Liver (tissue), 3 donors: Measurements from ENCODE around the gene GUCA1A.

Source experiments
- NR2F2 ChIP-seq: IDR thresholded peaks from 2 replicates; pipeline ENCODE4 v1.6.1; 2016; ENCODE audit warnings: antibody characterized with exemption
- TF ChIP-seq, protein P1 (sequence below): fragments of 150-350 bp; IDR thresholded peaks from 2 replicates; pipeline ENCODE4 v1.5.1; 2017; ENCODE audit warnings: improper control_type of control experiment, low read depth, low read length; ENCODE audit not compliant: missing input control
- donor health status: healthy.
- donor health status: healthy.

DNA sequence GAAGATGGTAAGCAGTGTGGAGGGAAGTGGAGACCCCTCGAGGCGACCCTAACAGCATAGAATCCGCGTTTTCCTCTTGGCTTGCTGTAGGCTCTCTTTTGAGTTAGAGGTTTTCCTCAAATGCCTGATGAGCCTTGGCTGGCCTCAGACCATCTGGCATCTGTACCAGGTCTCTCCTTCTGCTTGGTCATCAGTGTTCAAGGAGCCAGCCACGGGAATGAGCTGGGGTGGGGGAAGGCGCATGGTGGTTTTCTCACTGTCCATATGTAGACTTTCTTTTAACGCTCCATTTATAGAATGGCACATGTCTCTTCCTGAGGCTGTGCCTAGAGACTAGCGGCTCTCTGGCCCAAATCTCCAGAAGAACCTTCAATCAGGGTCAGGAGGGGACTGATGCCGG, 8.1 kb upstream of the GUCA1A start:
- TF ChIP-seq, protein P1, sequence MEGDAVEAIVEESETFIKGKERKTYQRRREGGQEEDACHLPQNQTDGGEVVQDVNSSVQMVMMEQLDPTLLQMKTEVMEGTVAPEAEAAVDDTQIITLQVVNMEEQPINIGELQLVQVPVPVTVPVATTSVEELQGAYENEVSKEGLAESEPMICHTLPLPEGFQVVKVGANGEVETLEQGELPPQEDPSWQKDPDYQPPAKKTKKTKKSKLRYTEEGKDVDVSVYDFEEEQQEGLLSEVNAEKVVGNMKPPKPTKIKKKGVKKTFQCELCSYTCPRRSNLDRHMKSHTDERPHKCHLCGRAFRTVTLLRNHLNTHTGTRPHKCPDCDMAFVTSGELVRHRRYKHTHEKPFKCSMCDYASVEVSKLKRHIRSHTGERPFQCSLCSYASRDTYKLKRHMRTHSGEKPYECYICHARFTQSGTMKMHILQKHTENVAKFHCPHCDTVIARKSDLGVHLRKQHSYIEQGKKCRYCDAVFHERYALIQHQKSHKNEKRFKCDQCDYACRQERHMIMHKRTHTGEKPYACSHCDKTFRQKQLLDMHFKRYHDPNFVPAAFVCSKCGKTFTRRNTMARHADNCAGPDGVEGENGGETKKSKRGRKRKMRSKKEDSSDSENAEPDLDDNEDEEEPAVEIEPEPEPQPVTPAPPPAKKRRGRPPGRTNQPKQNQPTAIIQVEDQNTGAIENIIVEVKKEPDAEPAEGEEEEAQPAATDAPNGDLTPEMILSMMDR, result no peak
- no peak for TF ChIP-seq NR2F2
